Suppressor macrophage (primary cell): ENCODE data around the gene C14orf119.

ENCODE experiments used
- DNase-seq, 4 experiments: peaks; one replicate each; pipeline ENCODE4 v3.0.0-alpha.2; 2020 to 2022
- total RNA-seq, 17 experiments: gene quantifications; one replicate each; lab custom pipeline; 2026; ENCODE audit warnings: mixed read lengths in 6 of 17, inconsistent platforms in 3 of 17; lab: John Stamatoyannopoulos, UW

C14orf119 gene
- total RNA-seq, result 14.5 to 73.7 (median 47.4) reads per million in 17 experiments

GRCh38 chr14:23095196-23096108 is at the start of gene C14orf119:
TSS of gene C14orf119 (plus strand) at chr14:23095505. CDS start at chr14:23097659, 2,154 bp downstream.
- peak; percentile 99 to 100 (median 100) for DNase-seq

- DNase-seq, result no peak
Measured at GRCh38 chr14:23047034-23047634, 48.2 kb upstream of the C14orf119 start.

GRCh38 chr14:23047751-23048693 is 47.3 kb upstream of the C14orf119 start:
- DNase-seq, result no peak

- DNase-seq, result no peak
Measured at GRCh38 chr14:23049011-23049410, 46.3 kb upstream of the C14orf119 start.

- DNase-seq, result peak in 2 of 4 experiments; percentile 53 to 61
Measured at GRCh38 chr14:23051141-23052057, 43.9 kb upstream of the C14orf119 start.

GRCh38 chr14:23052182-23052623 is 43.1 kb upstream of the C14orf119 start:
- no peak for DNase-seq

GRCh38 chr14:23052671-23053070 is 42.6 kb upstream of the C14orf119 start:
- DNase-seq, result no peak

GRCh38 chr14:23053426-23053825 is 41.9 kb upstream of the C14orf119 start:
- no peak for DNase-seq

GRCh38 chr14:23054000-23054811 is 41.1 kb upstream of the C14orf119 start:
- peak in 3 of 4 experiments; percentile 12 to 61 (median 33) for DNase-seq

- DNase-seq, result no peak
Measured at GRCh38 chr14:23055147-23055550, 40.2 kb upstream of the C14orf119 start.

GRCh38 chr14:23055621-23056144 is 39.6 kb upstream of the C14orf119 start:
- no peak for DNase-seq

- DNase-seq, result peak; percentile 80 to 88 (median 84)
Measured at GRCh38 chr14:23056145-23056955, 39.0 kb upstream of the C14orf119 start.

GRCh38 chr14:23056956-23057756 is 38.1 kb upstream of the C14orf119 start, which contains the start of gene CDH24:
TSS of gene CDH24 (minus strand) at chr14:23057520. CDS start at chr14:23055733, 1,787 bp downstream.
- peak; percentile 48 to 79 (median 60) for DNase-seq

GRCh38 chr14:23057757-23058653 is 37.3 kb upstream of the C14orf119 start:
- DNase-seq, result peak; percentile 77 to 89 (median 82)

- no peak for DNase-seq
Measured at GRCh38 chr14:23058654-23059504, 36.4 kb upstream of the C14orf119 start.
